Measurements from ENCODE around the gene FBXL17.
"Not testable (repeated sequence)": the region's sequence is repeated elsewhere in the genome, so short reads cannot be mapped to it uniquely, and the experiment has no call there.

Gene FBXL17

DNA sequence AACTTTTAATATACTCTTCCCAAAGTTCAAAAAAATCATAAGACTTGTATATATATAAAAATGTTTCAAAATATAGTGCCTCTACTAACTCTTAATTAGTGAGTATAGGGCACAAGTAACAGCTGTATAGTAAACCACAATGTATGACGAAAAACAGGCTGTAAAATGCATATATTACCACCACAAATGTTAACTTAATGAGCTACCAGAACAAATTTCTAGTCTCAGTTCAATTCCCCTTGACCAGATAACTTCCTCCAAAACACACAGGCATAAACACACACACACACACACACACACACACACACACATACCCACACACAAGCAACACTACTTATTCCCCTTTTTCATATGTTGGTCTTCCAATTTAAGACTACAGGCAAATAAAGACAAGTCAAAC is 78.8 kb downstream of the FBXL17 start:
- no peak for DNase-seq

GRCh38 chr5:108297042-108297601 is 84.8 kb downstream of the FBXL17 start:
- no peak for DNase-seq

- DNase-seq = no peak
Measured at GRCh38 chr5:108295578-108296368, 86.1 kb downstream of the FBXL17 start.

DNA sequence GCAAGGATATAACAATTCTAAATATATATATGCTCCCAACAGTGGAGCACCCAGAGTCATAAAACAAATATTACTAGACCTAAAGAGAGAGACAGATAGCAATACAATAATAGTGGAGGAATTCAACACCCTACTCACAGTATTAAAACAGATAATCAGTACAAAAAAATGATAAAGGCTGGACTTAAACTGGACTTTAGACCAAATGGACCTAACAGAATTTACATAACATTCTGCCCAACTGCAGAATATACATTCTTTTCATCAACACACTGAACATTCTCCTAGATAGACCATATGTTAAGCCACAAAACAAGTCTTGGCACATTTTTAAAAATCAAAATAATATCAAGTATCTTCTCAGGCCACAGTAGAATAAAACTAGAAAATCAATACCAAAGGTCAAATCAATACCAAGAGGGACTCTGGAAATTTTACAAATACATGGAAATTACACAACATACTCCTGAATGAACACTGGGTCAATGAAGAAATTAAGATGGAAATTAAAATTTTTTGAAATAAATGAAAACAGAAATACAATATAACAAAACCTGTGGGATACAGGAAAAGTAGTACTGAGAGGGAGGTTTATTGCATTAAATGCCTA is 100.8 kb downstream of the FBXL17 start:
- no peak for DNase-seq

DNA sequence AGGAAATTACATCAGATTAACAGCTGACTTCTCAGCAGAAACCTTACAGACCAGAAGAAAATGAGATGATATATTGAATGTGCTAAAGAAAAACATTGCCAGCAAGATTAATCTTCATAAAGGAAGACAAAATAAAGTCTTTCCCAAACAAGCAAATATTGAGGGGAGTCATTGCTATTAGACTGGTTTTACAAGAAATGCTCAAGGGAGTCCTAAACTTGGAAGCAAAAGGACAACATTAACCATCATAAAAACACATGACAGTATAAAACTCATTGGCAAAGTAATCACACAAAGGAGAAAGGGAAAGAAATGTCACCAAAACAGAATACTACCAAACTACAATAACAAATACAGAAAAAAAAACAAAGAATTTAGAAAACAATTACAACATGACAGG is 101.7 kb downstream of the FBXL17 start:
- DNase-seq = no peak

- no peak for DNase-seq
Measured at GRCh38 chr5:108278285-108279240, 103.3 kb downstream of the FBXL17 start.

GRCh38 chr5:108276187-108277050 is 105.5 kb downstream of the FBXL17 start:
- DNase-seq = peak; percentile 4

DNA sequence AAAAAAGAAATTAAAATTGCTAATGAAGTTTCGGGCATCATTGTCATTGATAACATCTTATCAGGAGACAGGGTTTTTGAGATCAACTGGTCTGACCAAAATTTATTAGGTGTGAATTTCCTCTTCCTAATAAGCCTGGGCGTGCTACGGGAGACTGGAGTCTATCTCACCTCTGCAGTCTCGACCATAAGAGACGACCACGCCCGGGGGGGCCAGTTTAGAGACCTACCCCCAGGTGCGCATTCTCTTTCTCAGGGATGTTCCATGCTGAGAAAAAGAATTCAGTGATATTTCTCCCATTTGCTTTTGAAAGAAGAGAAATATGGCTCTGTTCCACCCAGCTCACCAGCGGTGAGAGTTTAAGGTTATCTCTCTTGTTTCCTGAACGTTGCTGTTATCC is 107.8 kb downstream of the FBXL17 start:
- not testable (repeated sequence) for DNase-seq

DNA sequence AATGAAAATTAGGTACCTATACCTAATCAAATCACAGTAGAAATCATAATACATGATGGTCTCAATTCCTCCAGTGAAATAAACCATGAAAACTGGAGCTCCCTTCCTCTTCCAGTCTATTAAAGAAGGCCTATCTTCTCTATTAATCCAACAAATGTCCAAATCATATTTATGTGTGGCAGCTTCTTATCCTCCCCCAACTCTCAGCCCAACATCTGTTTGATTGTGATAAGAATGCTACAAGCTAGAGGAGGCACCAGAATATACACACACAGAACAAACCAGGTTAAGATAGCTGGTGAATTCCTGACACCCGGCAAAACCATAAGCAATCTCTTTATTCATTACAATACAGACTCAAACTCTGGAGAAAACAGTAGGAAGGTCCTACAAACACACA is 110.8 kb downstream of the FBXL17 start:
- DNase-seq = no peak

DNA sequence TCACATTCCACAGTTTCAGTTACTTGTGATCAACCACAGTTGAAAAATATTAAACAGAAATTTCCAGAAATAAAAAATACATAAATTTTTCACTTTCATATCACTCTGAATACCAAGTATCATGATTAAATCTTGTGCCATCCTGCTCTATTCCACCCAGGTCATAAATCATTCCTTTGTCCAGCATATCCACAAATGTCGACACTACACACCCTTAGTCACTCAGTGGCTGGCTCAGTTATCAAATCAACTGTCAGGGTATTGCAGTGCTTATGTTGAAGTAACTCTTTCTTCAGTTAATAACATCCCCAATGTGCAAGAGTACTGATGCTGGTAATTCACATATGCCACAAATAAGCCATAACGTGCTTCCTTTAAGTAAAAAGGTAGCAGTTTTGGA is 115.7 kb downstream of the FBXL17 start:
- no peak for DNase-seq

DNA sequence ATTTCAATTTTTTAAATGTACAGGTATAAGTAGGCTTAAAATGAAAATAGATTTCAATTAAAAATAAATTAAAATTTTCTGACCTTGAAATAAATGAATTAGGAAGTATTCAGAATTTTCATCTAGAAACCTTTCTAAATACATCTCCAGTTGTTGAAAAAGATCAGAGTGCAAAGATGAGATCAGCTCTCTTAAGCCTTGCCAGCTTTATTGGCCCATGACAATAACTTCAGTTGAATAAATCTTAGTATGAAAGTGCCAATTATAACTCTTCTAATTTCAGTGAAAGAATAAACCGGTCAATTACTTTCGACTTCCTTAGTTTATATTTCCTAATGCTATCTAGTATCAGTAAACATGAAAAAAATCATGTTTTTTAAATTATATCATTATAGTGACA is 117.4 kb downstream of the FBXL17 start:
- no peak for DNase-seq

GRCh38 chr5:108263338-108263737 is 118.6 kb downstream of the FBXL17 start:
- no peak for DNase-seq

DNA sequence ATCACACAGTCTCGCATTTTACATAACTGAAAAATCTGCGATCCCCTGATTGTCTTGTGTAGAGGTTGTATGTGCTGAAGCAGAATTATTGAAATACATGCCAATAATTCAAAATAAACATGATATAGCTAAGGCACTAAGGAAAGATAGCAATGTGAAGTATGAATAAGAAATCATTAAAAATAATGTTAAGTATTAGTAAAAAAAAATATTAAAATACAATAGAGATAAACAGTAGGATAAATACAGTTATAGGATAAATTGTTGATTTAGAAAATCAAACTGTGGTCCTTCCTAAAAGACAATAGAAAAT is 121.1 kb downstream of the FBXL17 start:
- DNase-seq = no peak

DNA sequence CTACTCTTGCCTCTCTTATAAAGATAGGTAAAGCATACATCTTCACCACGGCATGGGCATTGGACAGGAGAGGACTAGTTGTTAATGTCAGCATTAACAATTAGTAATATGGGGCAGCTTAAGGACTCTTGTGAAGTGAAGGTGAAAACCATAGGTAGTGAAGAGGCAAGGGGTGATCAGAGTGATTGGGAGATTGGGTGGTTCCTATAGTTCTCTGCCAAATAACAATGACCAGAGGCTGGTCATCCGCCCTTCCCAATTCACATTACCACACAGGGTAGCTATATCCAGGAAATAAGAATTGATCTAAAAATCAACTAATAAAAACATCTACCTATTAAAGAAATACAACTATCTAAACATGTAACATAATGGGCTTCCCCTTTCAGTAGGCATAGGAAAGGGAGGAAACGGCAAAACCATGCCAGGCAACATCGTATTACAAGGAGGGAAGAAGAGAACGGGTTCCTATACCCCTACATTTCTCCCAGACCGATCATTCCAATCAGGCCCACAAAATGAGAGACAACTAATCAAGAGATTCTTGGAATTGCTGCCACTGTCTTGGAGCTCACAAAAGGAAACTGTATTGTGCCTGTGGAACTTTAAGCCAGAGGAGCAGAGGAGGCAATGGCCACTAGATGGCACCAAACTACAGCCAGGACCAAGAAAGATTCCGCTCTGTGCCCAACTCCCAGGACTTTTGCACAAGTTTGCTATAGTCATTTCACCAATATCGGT is 121.6 kb downstream of the FBXL17 start:
- DNase-seq = no peak

DNA sequence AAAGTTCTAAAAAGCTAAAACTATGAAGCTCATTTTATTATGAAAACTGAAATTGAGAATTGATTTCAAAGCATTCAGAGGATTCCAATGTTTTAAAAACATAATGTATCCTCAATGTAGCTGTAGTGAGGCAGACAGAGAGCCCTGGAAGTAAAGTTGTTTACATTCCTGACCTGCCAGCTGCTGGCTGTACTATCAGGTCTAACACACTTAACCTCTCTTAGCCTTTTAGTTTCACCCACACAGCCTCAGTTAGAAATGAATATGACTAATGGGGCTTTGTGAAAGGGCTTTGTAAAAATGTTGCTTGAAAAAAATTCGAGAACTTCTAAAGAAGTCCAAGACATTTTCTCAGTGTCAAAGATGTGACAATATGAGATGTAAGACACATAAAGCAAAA is 122.6 kb downstream of the FBXL17 start:
- DNase-seq = no peak

DNA sequence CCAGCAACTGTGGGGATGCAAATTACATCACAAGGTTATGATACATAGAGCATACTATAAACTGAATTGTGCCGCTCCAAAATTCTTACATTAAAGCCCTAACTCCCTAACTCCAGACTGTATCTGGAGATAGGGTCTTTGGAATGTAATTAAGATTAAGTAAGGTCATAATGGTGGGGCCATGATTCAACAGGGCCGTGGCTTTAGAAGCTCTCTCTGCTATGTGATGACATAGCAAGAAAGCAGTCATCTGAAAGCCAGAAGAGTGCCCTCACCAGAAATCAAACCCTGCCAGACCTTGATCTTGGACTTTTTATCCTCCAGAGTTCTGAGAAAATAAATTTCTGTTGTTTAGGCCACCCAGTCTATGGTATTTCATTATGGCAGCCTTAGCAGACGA is 123.9 kb downstream of the FBXL17 start:
- DNase-seq = no peak

- DNase-seq = no peak
Measured at GRCh38 chr5:108255468-108255867, 126.4 kb downstream of the FBXL17 start.

GRCh38 chr5:108251350-108251749 is 130.5 kb downstream of the FBXL17 start:
- DNase-seq = peak; percentile 27

GRCh38 chr5:108249785-108250426 is 132.0 kb downstream of the FBXL17 start:
- DNase-seq = no peak

GRCh38 chr5:108249095-108249784 is 132.7 kb downstream of the FBXL17 start:
- DNase-seq = no peak

Measured in DMS79 (cell line).